ENCODE measurements around the gene RFX5. TPM values are rescaled to one million over a fixed set of nuclear protein-coding genes. Genes with fewer than 3 reads are reported as not detected.

RFX5 gene
- total and polyA plus RNA-seq, 2 donors (not counting 1 experiment from before 2014, with no cell fraction given) = 181 to 207 TPM

DNA sequence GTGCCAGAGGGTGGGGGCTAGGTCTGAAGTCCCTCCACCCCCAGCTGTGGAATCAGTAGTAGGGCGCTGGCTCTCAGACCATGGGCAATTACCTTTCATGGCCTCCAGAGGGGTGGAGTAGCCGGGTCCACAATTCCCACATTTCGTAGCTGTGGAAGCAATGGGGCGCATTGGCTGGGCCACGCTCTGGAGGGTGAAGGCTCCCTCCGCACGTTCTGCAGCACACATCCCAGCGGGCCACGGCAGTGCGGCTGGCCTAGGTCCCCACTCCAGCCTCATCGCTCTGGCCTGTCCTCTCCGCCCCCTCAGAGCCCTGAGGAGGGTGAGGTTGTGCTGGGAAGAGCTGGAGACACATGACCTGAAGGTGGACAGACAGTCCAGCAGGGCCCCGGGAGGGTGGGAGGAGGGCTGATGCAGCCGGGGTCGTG lies 22.6 kb upstream of the RFX5 start:
- TF ChIP-seq, protein P1, sequence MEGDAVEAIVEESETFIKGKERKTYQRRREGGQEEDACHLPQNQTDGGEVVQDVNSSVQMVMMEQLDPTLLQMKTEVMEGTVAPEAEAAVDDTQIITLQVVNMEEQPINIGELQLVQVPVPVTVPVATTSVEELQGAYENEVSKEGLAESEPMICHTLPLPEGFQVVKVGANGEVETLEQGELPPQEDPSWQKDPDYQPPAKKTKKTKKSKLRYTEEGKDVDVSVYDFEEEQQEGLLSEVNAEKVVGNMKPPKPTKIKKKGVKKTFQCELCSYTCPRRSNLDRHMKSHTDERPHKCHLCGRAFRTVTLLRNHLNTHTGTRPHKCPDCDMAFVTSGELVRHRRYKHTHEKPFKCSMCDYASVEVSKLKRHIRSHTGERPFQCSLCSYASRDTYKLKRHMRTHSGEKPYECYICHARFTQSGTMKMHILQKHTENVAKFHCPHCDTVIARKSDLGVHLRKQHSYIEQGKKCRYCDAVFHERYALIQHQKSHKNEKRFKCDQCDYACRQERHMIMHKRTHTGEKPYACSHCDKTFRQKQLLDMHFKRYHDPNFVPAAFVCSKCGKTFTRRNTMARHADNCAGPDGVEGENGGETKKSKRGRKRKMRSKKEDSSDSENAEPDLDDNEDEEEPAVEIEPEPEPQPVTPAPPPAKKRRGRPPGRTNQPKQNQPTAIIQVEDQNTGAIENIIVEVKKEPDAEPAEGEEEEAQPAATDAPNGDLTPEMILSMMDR (IDR thresholded peaks at IDR 0.05) = no peak
- H4K20me1 ChIP-seq (ENCODE audit: control insufficient read depth, insufficient read depth, low read length, poor library complexity, severe bottlenecking) = no peaks in the 10 kb centered on the region
- intact Hi-C loops (cut with micrococcal nuclease) = no loop called here

DNA sequence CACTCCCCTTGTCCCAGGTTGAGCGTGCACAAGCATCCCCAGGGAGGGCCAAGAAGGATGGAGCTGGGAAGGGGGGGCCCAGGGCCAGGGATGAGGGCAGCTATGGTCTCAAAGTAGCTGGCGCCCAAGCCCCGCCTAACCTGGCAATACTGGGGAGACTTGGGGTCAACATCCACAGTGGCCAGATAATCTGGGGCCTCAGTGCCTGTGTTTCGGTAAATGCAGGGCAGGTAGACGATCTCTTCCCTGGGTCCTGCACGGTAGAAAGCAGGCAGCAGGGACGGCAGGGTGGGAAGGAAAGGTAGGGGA lies 22.2 kb upstream of the RFX5 start:
- H3K4me3 ChIP-seq (ENCODE audit: control extremely low read depth in 1 of 5, extremely low read depth in 1 of 5, insufficient read depth in 1 of 5, low read depth in 2 of 5, low read length in 4 of 5) = no peak overlapping the region
- H3K4me3 Mint-ChIP-seq = no peak overlapping the region
- CTCF ChIA-PET = no interaction called here
- no peak overlapping the region for H2AFZ ChIP-seq (ENCODE audit: insufficient read depth, low read depth, low read length, poor library complexity, severe bottlenecking)
- intact Hi-C loops (cut with micrococcal nuclease) = no loop called here
- WGBS (ENCODE audit: insufficient coverage) = 82% methylated on average over 4 of the region's 7 CpGs
- H3K79me2 ChIP-seq (ENCODE audit: control insufficient read depth, insufficient read depth, low read length) = no peaks in the 10 kb centered on the region
- no peak overlapping the region for H3K4me2 ChIP-seq (replicated peaks; ENCODE audit: low read depth, low read length, poor library complexity, severe bottlenecking)
- DNase-seq (no peak), ATAC-seq (ENCODE audit: low read depth) (no peak)
- peaks cover 0 to 5% (median 0%) of the 10 kb centered on the region in 4 experiments for H3K27me3 ChIP-seq (replicated peaks in 1 of 4; ENCODE audit: control extremely low read depth in 1 of 4, control insufficient read depth in 3 of 4, insufficient read depth in 4 of 4, low read length in 3 of 4)
- no peak overlapping the region for H3K9ac ChIP-seq (ENCODE audit: low read length)
- no peaks in the 10 kb centered on the region for H3K9me3 ChIP-seq (ENCODE audit: control extremely low read depth in 1 of 3, control insufficient read depth in 2 of 3, insufficient read depth in 1 of 3, low read length in 2 of 3)
- no peaks in the 10 kb centered on the region for H3K4me1 Mint-ChIP-seq
- POLR2A ChIA-PET = interaction anchor here (1.4 kb wide), 1 partner anchor 12 kb away, joined by 3 read pairs; no protein-coding TSS in a partner anchor
- H3K9me3 Mint-ChIP-seq (ENCODE audit: insufficient read depth) = no peaks in the 10 kb centered on the region
- TF ChIP-seq, protein P1 (IDR thresholded peaks at IDR 0.05) = no peak
- no peak for TF ChIP-seq EZH2 (IDR thresholded peaks at IDR 0.05; ENCODE audit: borderline replicate concordance, insufficient read depth, low read depth, low read length, poor library complexity, severe bottlenecking)
- no peak overlapping the region for H3K27ac Mint-ChIP-seq
- H3K27me3 Mint-ChIP-seq = no peaks in the 10 kb centered on the region
- H4K20me1 ChIP-seq (ENCODE audit: control insufficient read depth, insufficient read depth, low read length, poor library complexity, severe bottlenecking) = no peaks in the 10 kb centered on the region
- no peak overlapping the region for H3K27ac ChIP-seq (ENCODE audit: low read length in 2 of 2)
- no peaks in the 10 kb centered on the region for H3K36me3 ChIP-seq (replicated peaks in 1 of 2; ENCODE audit: control extremely low read depth in 1 of 2, control insufficient read depth in 1 of 2, extremely low read depth in 1 of 2, insufficient read depth in 2 of 2, low read length in 1 of 2)
- peaks cover 0 to 4% of the 10 kb centered on the region in 2 donors for H3K4me1 ChIP-seq (ENCODE audit: control insufficient read depth in 2 of 2, insufficient read depth in 2 of 2, low read length in 2 of 2)

More for the DNA sequence above, 22.6 kb upstream of the RFX5 start:
- DNase-seq (no peak), ATAC-seq (ENCODE audit: low read depth) (no peak)
- Mint-ChIP-seq H3K4me3 (no peak overlapping the region), H3K27ac (no peak overlapping the region), H3K27me3 (no peaks in the 10 kb centered on the region), H3K9me3 (ENCODE audit: insufficient read depth) (no peaks in the 10 kb centered on the region), H3K4me1 (no peaks in the 10 kb centered on the region)
- POLR2A ChIA-PET = interaction anchor here (0.5 to 1.4 kb wide), 2 partner anchors 12 to 538 kb away, joined by 3 read pairs; no protein-coding TSS in a partner anchor
- peaks cover 0 to 4% of the 10 kb centered on the region in 2 donors for H3K4me1 ChIP-seq (ENCODE audit: control insufficient read depth in 2 of 2, insufficient read depth in 2 of 2, low read length in 2 of 2)
- H2AFZ ChIP-seq (ENCODE audit: insufficient read depth, low read depth, low read length, poor library complexity, severe bottlenecking) = no peak overlapping the region
- CTCF ChIA-PET = no interaction called here
- no peaks in the 10 kb centered on the region for H3K36me3 ChIP-seq (replicated peaks in 1 of 2; ENCODE audit: control extremely low read depth in 1 of 2, control insufficient read depth in 1 of 2, extremely low read depth in 1 of 2, insufficient read depth in 2 of 2, low read length in 1 of 2)
- no peak overlapping the region for H3K4me3 ChIP-seq (ENCODE audit: control extremely low read depth in 1 of 5, extremely low read depth in 1 of 5, insufficient read depth in 1 of 5, low read depth in 2 of 5, low read length in 4 of 5)
- H3K27ac ChIP-seq (ENCODE audit: low read length in 2 of 2) = no peak overlapping the region
- WGBS (ENCODE audit: insufficient coverage) = 97% methylated on average over 14 of the region's 15 CpGs
- H3K4me2 ChIP-seq (replicated peaks; ENCODE audit: low read depth, low read length, poor library complexity, severe bottlenecking) = no peak overlapping the region
- H3K9ac ChIP-seq (ENCODE audit: low read length) = no peak overlapping the region
- peaks cover 0 to 4% (median 0%) of the 10 kb centered on the region in 4 experiments for H3K27me3 ChIP-seq (replicated peaks in 1 of 4; ENCODE audit: control extremely low read depth in 1 of 4, control insufficient read depth in 3 of 4, insufficient read depth in 4 of 4, low read length in 3 of 4)
- H3K9me3 ChIP-seq (ENCODE audit: control extremely low read depth in 1 of 3, control insufficient read depth in 2 of 3, insufficient read depth in 1 of 3, low read length in 2 of 3) = no peaks in the 10 kb centered on the region
- H3K79me2 ChIP-seq (ENCODE audit: control insufficient read depth, insufficient read depth, low read length) = no peaks in the 10 kb centered on the region

All from B cell (primary cell).